COR-L47 (cell line): Measurements from ENCODE around the gene ZFP69.
A peak's percentile ranks its signal among the peaks of the same experiment; 100 is the strongest.
"Not testable (repeated sequence)": the region's sequence is repeated elsewhere in the genome, so short reads cannot be mapped to it uniquely, and the experiment has no call there.

ENCODE experiments used
- DNase-seq: peaks from one replicate; lab custom pipeline; 2025; lab: John Stamatoyannopoulos, UW

The ZFP69 gene

GRCh38 chr1:40476924-40477677 lies at the start of gene ZFP69:
ZFP69 (plus strand) TSS chr1:40477290; CDS start chr1:40479362, 2,072 bp downstream.
- DNase-seq: peak; percentile 61

- DNase-seq: no peak
Observed at GRCh38 chr1:40431385-40431784, 45.7 kb upstream of the ZFP69 start.

- no peak for DNase-seq
Observed at GRCh38 chr1:40432644-40433390, 44.3 kb upstream of the ZFP69 start.

- DNase-seq: no peak
Observed at GRCh38 chr1:40435471-40435870, 41.6 kb upstream of the ZFP69 start.

- no peak for DNase-seq
Observed at GRCh38 chr1:40435876-40436275, 41.2 kb upstream of the ZFP69 start.

- peak; percentile 23 for DNase-seq
Observed at GRCh38 chr1:40438391-40439015, 38.6 kb upstream of the ZFP69 start.

- DNase-seq: no peak
Observed at GRCh38 chr1:40439247-40439646, 37.8 kb upstream of the ZFP69 start.

- DNase-seq: peak; percentile 94
Observed at GRCh38 chr1:40449684-40450494, 27.2 kb upstream of the ZFP69 start, which contains the start of gene ZFP69B. ZFP69B (plus strand) TSS chr1:40450476; CDS start chr1:40450962, 486 bp downstream.

GRCh38 chr1:40450495-40451237 lies 26.4 kb upstream of the ZFP69 start:
- peak; percentile 16 for DNase-seq

GRCh38 chr1:40451238-40451585 lies 25.9 kb upstream of the ZFP69 start:
- DNase-seq: no peak

- no peak for DNase-seq
Observed at GRCh38 chr1:40454873-40455272, 22.2 kb upstream of the ZFP69 start.

GRCh38 chr1:40462956-40463590 lies 14.0 kb upstream of the ZFP69 start:
- no peak for DNase-seq

GRCh38 chr1:40469327-40469726 lies 7.8 kb upstream of the ZFP69 start:
- DNase-seq: no peak

GRCh38 chr1:40475268-40475667 lies 1.8 kb upstream of the ZFP69 start:
- no peak for DNase-seq

GRCh38 chr1:40477678-40478053 lies 576 bp downstream of the ZFP69 start:
- peak; percentile 23 for DNase-seq

GRCh38 chr1:40478276-40478675 lies 1.2 kb downstream of the ZFP69 start:
- DNase-seq: no peak

- DNase-seq: no peak
Observed at GRCh38 chr1:40479156-40479555, 2.1 kb downstream of the ZFP69 start.

GRCh38 chr1:40495315-40495903 lies 18.3 kb downstream of the ZFP69 start:
- no peak for DNase-seq

- not testable (repeated sequence) for DNase-seq
Observed at GRCh38 chr1:40502651-40503050, 25.6 kb downstream of the ZFP69 start.

GRCh38 chr1:40507973-40508372 lies 30.9 kb downstream of the ZFP69 start:
- DNase-seq: no peak
